HepG2 (cell line): ENCODE data around the gene MBD4. TPM values are rescaled to one million over a fixed set of nuclear protein-coding genes. Genes with fewer than 3 reads are reported as not detected.
A peak's percentile ranks its signal among the peaks of the same experiment; 100 is the strongest.

Source experiments
- ATAC-seq: fragments of 200-7000 bp; cut with Tn5 transposase; 3 replicates; pipeline ENCODE4 v1.9.1; 2020; ENCODE audit warnings: mild to moderate bottlenecking, moderate library complexity
- BruUV-seq: library from RNA; stranded (reverse); fragments of 400-500 nt; replicated peaks from 2 replicates; lab custom pipeline; 2021; lab: Mats Ljungman, UMichigan
- CTCF ChIA-PET: fragments of 300-600 bp; formaldehyde crosslinking; extraction: SDS; loops from one replicate; lab custom pipeline; 2021; ENCODE audit warnings: low total read pairs, inconsistent platforms, low intra/inter-chr PET ratio; lab: Yijun Ruan, JAX
- POLR2A ChIA-PET: fragments of 350-600 bp; sonication (Branson Sonifier 250); formaldehyde crosslinking; loops from one replicate; lab custom pipeline; 2020; ENCODE audit warnings: antibody characterized with exemption, inconsistent platforms; lab: Yijun Ruan, JAX
- DNase-seq: peaks from one replicate; pipeline ENCODE4 v3.0.0-alpha.2; 2015; ENCODE audit warnings: low spot score
- FAIRE-seq: peaks from 3 replicates; lab custom pipeline; 2011; peaks lifted over from hg19 to GRCh38; lab: Jason Lieb, UNC
- H2AFZ ChIP-seq: one replicate; pipeline ENCODE4 v1.6.1; 2011; ENCODE audit warnings: low read length, inconsistent platforms
- H3K27ac ChIP-seq: fragments of 300-600 bp; 3 replicates; pipeline ENCODE4 v1.8.0; 2011; ENCODE audit warnings: mixed run types, mild to moderate bottlenecking, mixed read lengths, low read length, inconsistent platforms; ENCODE audit not compliant: insufficient read depth; ENCODE audit errors: extremely low read length
- H3K27me3 ChIP-seq, 2 experiments: fragments of 200-600 bp in 1 of 2; 2 replicates in 1 of 2; 3 replicates in 1 of 2; pipeline versions ENCODE4 v1.6.0 to v1.8.0; 2011; ENCODE audit warnings: low read length in 2 of 2, mild to moderate bottlenecking in 2 of 2, moderate library complexity in 2 of 2, inconsistent platforms in 1 of 2; ENCODE audit not compliant: insufficient read depth in 2 of 2, control insufficient read depth in 1 of 2
- H3K36me3 ChIP-seq, 2 experiments: fragments of 200-600 bp in 1 of 2; replicated peaks in 1 of 2; 2 replicates in 1 of 2; 3 replicates in 1 of 2; pipeline versions ENCODE4 v1.5.1 to v1.8.0; 2011; ENCODE audit warnings: low read length in 2 of 2, inconsistent platforms in 1 of 2; ENCODE audit not compliant: insufficient read depth in 2 of 2, control insufficient read depth in 1 of 2
- H3K4me1 ChIP-seq: 2 replicates; pipeline ENCODE4 v1.5.1; 2012; ENCODE audit warnings: low read length, inconsistent platforms; ENCODE audit not compliant: insufficient read depth
- H3K4me2 ChIP-seq: 2 replicates; pipeline ENCODE4 v1.6.0; 2011; ENCODE audit warnings: low read depth, low read length, inconsistent platforms
- H3K4me3 ChIP-seq, 3 experiments: fragments of 200-600 bp in 1 of 3; sonication (generic), shearing (Covaris generic) in 1 of 3; replicated peaks in 1 of 3; 2 replicates each; pipeline ENCODE4 v1.5.1; 2011 to 2016; ENCODE audit warnings: low read length in 3 of 3, inconsistent platforms in 2 of 3, low read depth in 2 of 3, mild to moderate bottlenecking in 2 of 3, control low read depth in 1 of 3, mixed read lengths in 1 of 3; ENCODE audit not compliant: insufficient read depth in 1 of 3
- H3K79me2 ChIP-seq: one replicate; pipeline ENCODE4 v1.6.1; 2011; ENCODE audit warnings: low read length, inconsistent platforms; ENCODE audit not compliant: insufficient read depth
- H3K9ac ChIP-seq: 2 replicates; pipeline ENCODE4 v1.6.0; 2011; ENCODE audit warnings: mild to moderate bottlenecking, low read depth, low read length, inconsistent platforms; ENCODE audit not compliant: insufficient read depth
- H3K9me3 ChIP-seq: 2 replicates; pipeline ENCODE4 v1.5.1; 2012; ENCODE audit warnings: mild to moderate bottlenecking, low read length
- H4K20me1 ChIP-seq: 2 replicates; pipeline ENCODE4 v1.6.0; 2011; ENCODE audit warnings: inconsistent platforms, mild to moderate bottlenecking, low read length, moderate library complexity; ENCODE audit not compliant: insufficient read depth
- ADNP ChIP-seq: sonication (generic); formaldehyde crosslinking; IDR thresholded peaks from 2 replicates; pipeline ENCODE4 v1.4.0; 2020; ENCODE audit warnings: missing genetic modification reagents
- FOXA1 ChIP-seq, 2 experiments: fragments of 450-650 bp in 1 of 2; sonication (generic) in 1 of 2; formaldehyde crosslinking in 1 of 2; IDR thresholded peaks; 2 replicates each; pipeline versions ENCODE4 v1.4.0 to v1.6.1; 2016 to 2020; ENCODE audit warnings: missing genetic modification reagents in 1 of 2
- FOXO1 ChIP-seq: sonication (generic); formaldehyde crosslinking; IDR thresholded peaks from 2 replicates; pipeline ENCODE4 v1.4.0; 2020; ENCODE audit warnings: missing genetic modification reagents
- HNF4A ChIP-seq: sonication (generic); formaldehyde crosslinking; IDR thresholded peaks from 2 replicates; pipeline ENCODE4 v1.4.0; 2020; ENCODE audit warnings: missing genetic modification reagents
- MAFK ChIP-seq, 2 experiments: IDR thresholded peaks in 1 of 2; conservative IDR thresholded peaks in 1 of 2; 2 replicates each; pipeline ENCODE4 v1.6.1; 2011; ENCODE audit warnings: improper control_type of control experiment in 2 of 2, low read length in 2 of 2
- MXD4 ChIP-seq: IDR thresholded peaks from 2 replicates; pipeline ENCODE4 v1.6.1; 2016; ENCODE audit warnings: mild to moderate bottlenecking, missing biosample characterization, missing genetic modification reagents
- NCOR1 ChIP-seq: fragments of 200-600 bp; sonication (generic); IDR thresholded peaks from 2 replicates; pipeline ENCODE4 v1.7.0; 2017; ENCODE audit warnings: antibody characterized with exemption, low read length, borderline replicate concordance
- RARA ChIP-seq: IDR thresholded peaks from 2 replicates; pipeline ENCODE4 v1.6.1; 2016; ENCODE audit warnings: missing genetic modification reagents, missing compliant biosample characterization
- RFX1 ChIP-seq: fragments of 450-650 bp; IDR thresholded peaks from 2 replicates; pipeline ENCODE4 v1.6.1; 2017
- SOX13 ChIP-seq, 3 experiments: fragments of 450-650 bp in 1 of 3; sonication (generic) in 1 of 3; formaldehyde crosslinking in 1 of 3; IDR thresholded peaks in 2 of 3; conservative IDR thresholded peaks in 1 of 3; 2 replicates each; pipeline versions ENCODE4 v1.5.0 to v1.6.1; 2016 to 2020; ENCODE audit warnings: antibody characterized with exemption in 1 of 3, mild to moderate bottlenecking in 1 of 3, missing compliant biosample characterization in 1 of 3, missing genetic modification reagents in 1 of 3, moderate library complexity in 1 of 3
- SOX6 ChIP-seq, 2 experiments: fragments of 450-650 bp in 1 of 2; sonication (generic) in 1 of 2; formaldehyde crosslinking in 1 of 2; IDR thresholded peaks; 2 replicates each; pipeline versions ENCODE4 v1.4.0 to v1.6.1; 2017 to 2020; ENCODE audit warnings: antibody characterized with exemption in 1 of 2, mild to moderate bottlenecking in 1 of 2, missing genetic modification reagents in 1 of 2
- TBL1XR1 ChIP-seq: fragments of 150-350 bp; IDR thresholded peaks from 2 replicates; pipeline ENCODE4 v1.6.1; 2014; ENCODE audit warnings: borderline replicate concordance, low read length; ENCODE audit not compliant: partially characterized antibody
- ZFP36L2 ChIP-seq: sonication (generic); formaldehyde crosslinking; IDR thresholded peaks from 2 replicates; pipeline ENCODE4 v1.4.0; 2020; ENCODE audit warnings: missing genetic modification reagents
- ZFP41 ChIP-seq: sonication (generic); formaldehyde crosslinking; IDR thresholded peaks from 2 replicates; pipeline ENCODE4 v1.4.0; 2020; ENCODE audit warnings: mild to moderate bottlenecking, missing genetic modification reagents, borderline replicate concordance
- ZMYM3 ChIP-seq: sonication (generic); formaldehyde crosslinking; IDR thresholded peaks from 2 replicates; pipeline ENCODE4 v1.5.1; 2020; ENCODE audit warnings: mild to moderate bottlenecking, missing genetic modification reagents
- ZNF24 ChIP-seq: fragments of 450-650 bp; IDR thresholded peaks from 2 replicates; pipeline ENCODE4 v1.6.1; 2017; ENCODE audit warnings: antibody characterized with exemption, mild to moderate bottlenecking
- ZNF644 ChIP-seq: IDR thresholded peaks from 2 replicates; pipeline ENCODE4 v1.6.1; 2016; ENCODE audit warnings: low read depth
- WGBS: methylation state at CpG from one replicate; pipeline ENCODE4 v1.1.6; 2017; ENCODE audit warnings: low lambda C conversion rate; 5-methylcytosine and 5-hydroxymethylcytosine counted together
- in situ Hi-C: cut with HindIII; loops from 2 replicates; pipeline ENCODE4 v1.10.0; 2017; ENCODE audit warnings: low pct_unique_long_range_greater_than_20kb; ENCODE audit not compliant: extremely low pct_ligation_motif_present
- intact Hi-C: fragments of 100-400 bp; cut with micrococcal nuclease; formaldehyde crosslinking; loops from one replicate; pipeline ENCODE4 v1.10.0; 2022; ENCODE audit not compliant: unreplicated experiment
- polyA plus RNA-seq, 8 experiments: library from polyadenylated mRNA; depleted of rRNA in 3 of 8; stranded (reverse) in 7 of 8; unstranded in 1 of 8; fragments of >200 nt; fragmentation: Illumina TruSeq in 4 of 8; extraction: Trizol in 4 of 8; gene quantifications; 2 replicates each; pipeline versions ENCODE4 v1.2.1 to v1.2.3, GENCODE V29; 2011 to 2016; ENCODE audit warnings: low read depth in 4 of 8, missing spikeins in 1 of 8, mixed read lengths in 1 of 8; ENCODE audit not compliant: insufficient read depth in 1 of 8
- total RNA-seq, 5 experiments: library from RNA; depleted of rRNA; stranded (reverse); fragments of >200 nt; fragmentation: Illumina TruSeq; extraction: Trizol; gene quantifications; 2 replicates each; pipeline ENCODE4 v1.2.3, GENCODE V29; 2016; ENCODE audit warnings: low read depth in 1 of 5
- TF ChIP-seq, protein P1 (sequence below): sonication (generic); formaldehyde crosslinking; conservative IDR thresholded peaks from 2 replicates; pipeline ENCODE4 v1.4.0; 2020; ENCODE audit warnings: mild to moderate bottlenecking, missing genetic modification reagents, moderate library complexity
- TF ChIP-seq, protein P2 (sequence below): fragments of 450-650 bp; IDR thresholded peaks from 2 replicates; pipeline ENCODE4 v1.6.1; 2017

MBD4 gene
- total and polyA plus RNA-seq, 2 of the 13 experiments (the other 11 are each of a cell fraction or from before 2014, with no cell fraction given): 14.9 to 25.3 TPM

DNA sequence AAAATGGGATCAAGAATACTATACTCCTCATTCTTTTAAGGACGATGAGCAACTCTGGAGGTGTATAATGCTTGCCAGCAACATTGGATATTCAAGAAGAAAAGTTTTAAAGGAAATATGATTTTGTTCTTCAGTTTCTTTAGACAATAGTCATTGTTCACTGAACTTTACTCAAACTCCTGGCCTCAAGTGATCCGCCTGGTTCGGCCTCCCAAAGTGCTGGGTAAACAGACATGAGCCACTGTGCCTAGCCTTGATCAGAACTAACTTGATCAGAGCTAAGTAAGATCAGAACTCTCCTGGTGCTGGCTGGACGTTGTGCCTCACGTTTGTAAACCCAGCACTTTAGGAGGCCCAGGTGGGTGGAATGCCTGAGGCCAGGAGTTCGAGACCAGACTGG is 23.9 kb downstream of the MBD4 start:
- H3K27ac ChIP-seq: peak overlapping the region; percentile 39
- no peaks in the 10 kb centered on the region for H3K79me2 ChIP-seq
- no peak overlapping the region for H3K9ac ChIP-seq
- in situ Hi-C loops (no loop called here), intact Hi-C loops (loop anchor here (5.0 kb wide), 1 partner anchor 459 kb away; no protein-coding TSS in a partner anchor)
- ATAC-seq (no peak), DNase-seq (peak; percentile 45), FAIRE-seq (peak; percentile 63)
- peaks cover 75% of the 10 kb centered on the region for H3K4me1 ChIP-seq
- H4K20me1 ChIP-seq: no peaks in the 10 kb centered on the region
- no peaks in the 10 kb centered on the region for H3K27me3 ChIP-seq
- no peaks in the 10 kb centered on the region for H3K36me3 ChIP-seq
- 12% methylated on average over 6 of the region's 6 CpGs for WGBS
- BruUV-seq: no TSS peak
- H3K4me2 ChIP-seq: peak overlapping the region; percentile 53
- H2AFZ ChIP-seq: no peak overlapping the region
- no peaks in the 10 kb centered on the region for H3K9me3 ChIP-seq
- H3K4me3 ChIP-seq: no peak overlapping the region
- ChIA-PET POLR2A (interaction anchor here (0.8 kb wide), 1 partner anchor 16 kb away, joined by 4 read pairs; no protein-coding TSS in a partner anchor), CTCF (no interaction called here)
- TF ChIP-seq RFX1: no peak
- no peak for TF ChIP-seq MXD4
- TF ChIP-seq ZMYM3 (CRISPR knock-in tag): peak; percentile 35; the same call in 1 of the 2 replicates
- TF ChIP-seq FOXO1 (CRISPR knock-in tag): 0 out of 2 replicates have a peak, but pooled peaks have one; percentile 13
- no peak for TF ChIP-seq ZFP41 (CRISPR knock-in tag)
- 0 out of 2 replicates have a peak, but pooled peaks have one; percentile 22 for TF ChIP-seq RARA (CRISPR knock-in tag)
- peak; percentile 17; the same call in 1 of the 2 replicates for TF ChIP-seq ZNF644 (CRISPR knock-in tag)
- no peak for TF ChIP-seq SOX6 (IDR thresholded peaks at IDR 0.05)
- peak; percentile 63; the same call in 1 of the 2 replicates for TF ChIP-seq SOX6 (CRISPR knock-in tag; IDR thresholded peaks at IDR 0.05)
- no peak for TF ChIP-seq ZNF24
- TF ChIP-seq ZFP36L2 (CRISPR knock-in tag): no peak
- TF ChIP-seq, protein P1, sequence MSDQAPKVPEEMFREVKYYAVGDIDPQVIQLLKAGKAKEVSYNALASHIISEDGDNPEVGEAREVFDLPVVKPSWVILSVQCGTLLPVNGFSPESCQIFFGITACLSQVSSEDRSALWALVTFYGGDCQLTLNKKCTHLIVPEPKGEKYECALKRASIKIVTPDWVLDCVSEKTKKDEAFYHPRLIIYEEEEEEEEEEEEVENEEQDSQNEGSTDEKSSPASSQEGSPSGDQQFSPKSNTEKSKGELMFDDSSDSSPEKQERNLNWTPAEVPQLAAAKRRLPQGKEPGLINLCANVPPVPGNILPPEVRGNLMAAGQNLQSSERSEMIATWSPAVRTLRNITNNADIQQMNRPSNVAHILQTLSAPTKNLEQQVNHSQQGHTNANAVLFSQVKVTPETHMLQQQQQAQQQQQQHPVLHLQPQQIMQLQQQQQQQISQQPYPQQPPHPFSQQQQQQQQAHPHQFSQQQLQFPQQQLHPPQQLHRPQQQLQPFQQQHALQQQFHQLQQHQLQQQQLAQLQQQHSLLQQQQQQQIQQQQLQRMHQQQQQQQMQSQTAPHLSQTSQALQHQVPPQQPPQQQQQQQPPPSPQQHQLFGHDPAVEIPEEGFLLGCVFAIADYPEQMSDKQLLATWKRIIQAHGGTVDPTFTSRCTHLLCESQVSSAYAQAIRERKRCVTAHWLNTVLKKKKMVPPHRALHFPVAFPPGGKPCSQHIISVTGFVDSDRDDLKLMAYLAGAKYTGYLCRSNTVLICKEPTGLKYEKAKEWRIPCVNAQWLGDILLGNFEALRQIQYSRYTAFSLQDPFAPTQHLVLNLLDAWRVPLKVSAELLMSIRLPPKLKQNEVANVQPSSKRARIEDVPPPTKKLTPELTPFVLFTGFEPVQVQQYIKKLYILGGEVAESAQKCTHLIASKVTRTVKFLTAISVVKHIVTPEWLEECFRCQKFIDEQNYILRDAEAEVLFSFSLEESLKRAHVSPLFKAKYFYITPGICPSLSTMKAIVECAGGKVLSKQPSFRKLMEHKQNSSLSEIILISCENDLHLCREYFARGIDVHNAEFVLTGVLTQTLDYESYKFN (CRISPR knock-in tag): 0 out of 2 replicates have a peak, but pooled peaks have one; percentile 37
- TF ChIP-seq MAFK (conservative IDR thresholded peaks at IDR 0.05 in 1 of 2, IDR thresholded peaks at IDR 0.05 in 1 of 2; ENCODE audit: low read length in 2 of 2): no peak
- TF ChIP-seq TBL1XR1: no peak
- TF ChIP-seq SOX13 (IDR thresholded peaks at IDR 0.05): no peak
- peak in 1 of 2 experiments; percentile 77; a peak in 2 of 4 replicates for TF ChIP-seq SOX13 (CRISPR knock-in tag; conservative IDR thresholded peaks at IDR 0.05 in 1 of 2, IDR thresholded peaks at IDR 0.05 in 1 of 2)
- TF ChIP-seq HNF4A (CRISPR knock-in tag): 0 out of 2 replicates have a peak, but pooled peaks have one; percentile 7
- TF ChIP-seq NCOR1: peak; percentile 40; the same call in 1 of the 2 replicates
- no peak for TF ChIP-seq FOXA1 (IDR thresholded peaks at IDR 0.05)
- 0 out of 2 replicates have a peak, but pooled peaks have one; percentile 21 for TF ChIP-seq FOXA1 (CRISPR knock-in tag; IDR thresholded peaks at IDR 0.05)
- 0 out of 2 replicates have a peak, but pooled peaks have one; percentile 35 for TF ChIP-seq ADNP
- TF ChIP-seq, protein P2, sequence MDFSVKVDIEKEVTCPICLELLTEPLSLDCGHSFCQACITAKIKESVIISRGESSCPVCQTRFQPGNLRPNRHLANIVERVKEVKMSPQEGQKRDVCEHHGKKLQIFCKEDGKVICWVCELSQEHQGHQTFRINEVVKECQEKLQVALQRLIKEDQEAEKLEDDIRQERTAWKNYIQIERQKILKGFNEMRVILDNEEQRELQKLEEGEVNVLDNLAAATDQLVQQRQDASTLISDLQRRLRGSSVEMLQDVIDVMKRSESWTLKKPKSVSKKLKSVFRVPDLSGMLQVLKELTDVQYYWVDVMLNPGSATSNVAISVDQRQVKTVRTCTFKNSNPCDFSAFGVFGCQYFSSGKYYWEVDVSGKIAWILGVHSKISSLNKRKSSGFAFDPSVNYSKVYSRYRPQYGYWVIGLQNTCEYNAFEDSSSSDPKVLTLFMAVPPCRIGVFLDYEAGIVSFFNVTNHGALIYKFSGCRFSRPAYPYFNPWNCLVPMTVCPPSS: no peak
